Left kidney (tissue), 2 donors: ENCODE measurements around the gene SLC7A6. TPM values are rescaled to one million over a fixed set of nuclear protein-coding genes. Genes with fewer than 3 reads are reported as not detected.

Source experiments
- DNase-seq: peaks from one replicate; pipeline ENCODE4 v3.0.0-alpha.2; 2013
- polyA plus RNA-seq: library from polyadenylated mRNA; unstranded; fragments of 120-200 nt; gene quantifications from one replicate; pipeline ENCODE4 v1.2.1, GENCODE V29; 2013; ENCODE audit not compliant: insufficient read length

SLC7A6 gene
- polyA plus RNA-seq, 1 donor = 18.1 TPM

- DNase-seq = no peak
Observed at GRCh38 chr16:68345958-68346635, 81.8 kb downstream of the SLC7A6 start.

GRCh38 chr16:68346892-68347480 is 82.7 kb downstream of the SLC7A6 start:
- no peak for DNase-seq

GRCh38 chr16:68347605-68348004 is 83.3 kb downstream of the SLC7A6 start:
- DNase-seq = no peak

- no peak for DNase-seq
Observed at GRCh38 chr16:68348639-68349445, 84.5 kb downstream of the SLC7A6 start.

DNA sequence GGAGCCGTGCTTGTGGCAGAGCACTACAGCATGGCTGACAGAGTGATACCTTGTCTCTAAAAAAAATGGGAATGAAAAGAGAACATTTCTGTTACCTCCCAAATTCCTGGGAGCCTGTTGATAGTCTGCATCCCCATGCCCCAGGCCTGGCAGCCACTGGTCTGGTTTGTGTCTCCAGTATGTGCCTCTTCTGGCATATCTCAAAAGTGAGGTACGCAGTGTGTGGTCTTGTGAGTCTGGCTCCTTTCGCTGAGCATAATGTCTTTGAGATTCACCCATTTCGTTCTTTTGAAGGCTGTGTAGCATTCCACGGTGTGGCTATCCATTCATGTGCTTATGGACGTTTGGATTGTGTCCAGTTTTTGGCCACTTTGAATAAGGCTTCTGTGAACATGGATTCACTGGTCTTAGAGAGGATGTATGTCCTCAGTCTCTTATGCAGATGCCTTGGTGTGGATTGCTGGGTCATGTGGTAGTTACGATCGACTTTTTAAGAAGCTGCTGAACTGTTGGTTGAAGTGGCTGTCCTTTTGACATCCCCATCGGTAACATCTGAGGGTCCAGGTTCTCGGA is 85.6 kb downstream of the SLC7A6 start:
- no peak for DNase-seq

DNA sequence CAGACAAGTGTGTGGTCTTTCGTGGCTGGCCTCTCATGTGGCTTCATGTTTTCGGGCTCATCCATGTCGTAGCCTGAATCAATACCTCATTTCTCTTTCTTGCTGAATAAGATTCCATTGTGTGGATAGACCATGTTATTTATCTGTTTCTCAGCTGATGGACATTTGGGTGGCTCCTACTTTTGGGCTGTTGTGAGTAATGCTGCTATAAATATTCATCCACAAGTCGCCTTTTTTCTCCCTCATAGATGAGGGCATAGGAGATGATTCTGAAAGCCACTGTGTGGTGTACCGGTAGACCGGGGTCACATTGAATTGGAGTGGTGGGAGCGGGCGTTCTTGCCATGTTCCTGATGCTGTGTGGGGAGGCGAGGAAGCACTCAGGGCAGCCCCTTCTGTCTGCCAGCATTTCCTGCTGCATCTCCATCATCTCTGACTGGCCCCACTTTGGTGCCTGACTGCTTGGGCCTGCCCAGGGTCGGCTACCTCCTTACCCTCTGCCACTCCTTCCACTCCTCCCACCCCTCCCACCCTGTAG is 86.6 kb downstream of the SLC7A6 start:
- no peak for DNase-seq

Other genes starting within 250 kb of the SLC7A6 start
- not detected for gene DPEP2NB, start 248.6 kb upstream of the SLC7A6 start, polyA plus RNA-seq
- 8.8 TPM for gene DDX28, start 241.3 kb upstream of the SLC7A6 start, polyA plus RNA-seq
- 15.7 TPM for gene DUS2, start 241.2 kb upstream of the SLC7A6 start, polyA plus RNA-seq
- gene NFATC3, start 179.2 kb upstream of the SLC7A6 start, polyA plus RNA-seq = 38.0 TPM
- 33.5 TPM for gene ESRP2, start 28.4 kb upstream of the SLC7A6 start, polyA plus RNA-seq
- gene PLA2G15, start 19.2 kb upstream of the SLC7A6 start, polyA plus RNA-seq = 22.9 TPM
- 25.7 TPM for gene SLC7A6OS, start 46.4 kb downstream of the SLC7A6 start, polyA plus RNA-seq
- gene PRMT7, start 46.5 kb downstream of the SLC7A6 start, polyA plus RNA-seq = 56.2 TPM
- gene SMPD3, start 184.0 kb downstream of the SLC7A6 start, polyA plus RNA-seq = 1.3 TPM